Measurements from ENCODE around the gene MPP3.

DNA sequence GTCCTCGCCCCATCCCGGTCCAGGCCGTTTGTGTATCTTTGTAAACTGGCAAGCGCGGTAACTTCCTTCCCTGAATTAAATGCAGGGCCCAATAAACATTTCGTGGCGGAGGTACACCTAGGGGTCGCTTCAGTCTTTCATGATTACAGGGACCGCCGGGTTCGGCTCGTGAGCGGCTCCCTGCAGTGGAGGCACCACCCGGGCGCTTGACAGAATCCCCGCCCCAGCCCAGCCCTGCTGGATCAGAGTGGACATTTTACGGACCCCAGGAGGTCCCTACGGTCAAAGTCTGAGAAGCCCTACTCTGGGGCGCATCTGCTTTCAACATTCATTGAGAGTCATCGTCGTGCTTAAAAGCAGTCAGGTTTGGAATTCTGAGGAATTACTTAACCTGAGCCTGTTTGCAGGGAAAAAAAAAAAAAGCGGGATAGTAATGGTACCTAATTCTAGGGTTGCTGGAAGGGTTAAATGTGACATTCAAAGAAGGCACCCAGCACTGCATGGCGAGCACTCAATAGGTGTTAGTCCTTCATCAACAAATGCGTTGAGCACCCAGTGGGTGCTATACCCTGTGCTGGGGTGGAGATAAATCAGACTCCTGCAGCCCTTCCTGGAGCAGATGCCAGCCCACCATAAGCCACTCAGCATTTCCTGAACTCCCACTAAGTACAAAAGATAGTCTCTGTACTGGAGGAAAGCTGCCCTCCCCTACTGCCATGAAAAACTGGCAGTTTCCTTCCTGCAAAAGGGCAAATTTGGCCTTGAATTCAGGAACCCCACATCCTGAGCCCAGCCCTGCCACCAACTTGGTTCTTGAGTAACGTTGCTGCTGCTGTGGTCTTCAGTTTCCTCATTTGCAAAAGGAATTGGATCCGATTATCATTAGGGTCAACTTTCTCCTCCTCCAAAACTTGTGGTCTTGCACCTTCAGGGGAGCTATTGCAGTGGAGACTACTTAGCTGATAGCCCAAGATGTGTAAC is 53.5 kb downstream of the MPP3 start:
- TF ChIP-seq, protein P1, sequence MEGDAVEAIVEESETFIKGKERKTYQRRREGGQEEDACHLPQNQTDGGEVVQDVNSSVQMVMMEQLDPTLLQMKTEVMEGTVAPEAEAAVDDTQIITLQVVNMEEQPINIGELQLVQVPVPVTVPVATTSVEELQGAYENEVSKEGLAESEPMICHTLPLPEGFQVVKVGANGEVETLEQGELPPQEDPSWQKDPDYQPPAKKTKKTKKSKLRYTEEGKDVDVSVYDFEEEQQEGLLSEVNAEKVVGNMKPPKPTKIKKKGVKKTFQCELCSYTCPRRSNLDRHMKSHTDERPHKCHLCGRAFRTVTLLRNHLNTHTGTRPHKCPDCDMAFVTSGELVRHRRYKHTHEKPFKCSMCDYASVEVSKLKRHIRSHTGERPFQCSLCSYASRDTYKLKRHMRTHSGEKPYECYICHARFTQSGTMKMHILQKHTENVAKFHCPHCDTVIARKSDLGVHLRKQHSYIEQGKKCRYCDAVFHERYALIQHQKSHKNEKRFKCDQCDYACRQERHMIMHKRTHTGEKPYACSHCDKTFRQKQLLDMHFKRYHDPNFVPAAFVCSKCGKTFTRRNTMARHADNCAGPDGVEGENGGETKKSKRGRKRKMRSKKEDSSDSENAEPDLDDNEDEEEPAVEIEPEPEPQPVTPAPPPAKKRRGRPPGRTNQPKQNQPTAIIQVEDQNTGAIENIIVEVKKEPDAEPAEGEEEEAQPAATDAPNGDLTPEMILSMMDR (IDR thresholded peaks at IDR 0.05): no peak
- TF ChIP-seq EZH2 (IDR thresholded peaks at IDR 0.05; ENCODE audit: borderline replicate concordance, insufficient read depth, low read depth, low read length, poor library complexity, severe bottlenecking): no peak
